ENCODE results near the gene RAPGEF6. TPM values are rescaled to one million over a fixed set of nuclear protein-coding genes. Genes with fewer than 3 reads are reported as not detected.
"Not testable (repeated sequence)": the region's sequence is repeated elsewhere in the genome, so short reads cannot be mapped to it uniquely, and the experiment has no call there.

RAPGEF6 gene
- total RNA-seq, 6 donors from 2014 or later: 16.4 to 49.4 (median 31.6) TPM

DNA sequence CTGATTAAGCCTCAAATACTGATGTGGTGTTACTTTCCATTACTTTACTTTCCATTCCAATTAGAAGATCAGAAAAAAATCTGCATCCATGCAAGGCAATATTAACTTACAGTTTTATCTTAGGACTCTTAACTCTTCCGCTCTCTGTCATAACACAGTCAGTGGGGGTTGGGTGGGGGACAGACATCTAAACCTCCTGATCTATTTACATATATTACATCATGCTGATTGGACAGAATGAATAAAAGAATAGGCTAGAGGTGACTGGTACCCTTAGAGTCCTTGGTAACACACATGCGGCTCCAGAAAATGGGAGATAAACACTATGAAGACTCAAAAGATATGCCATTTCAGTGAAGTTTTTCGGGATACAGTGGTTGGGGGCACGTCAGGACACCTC is 27.6 kb downstream of the RAPGEF6 start:
- H3K4me1 ChIP-seq: peaks cover 0 to 22% (median 12%) of the 10 kb centered on the region in 4 donors
- TF ChIP-seq, protein P1, sequence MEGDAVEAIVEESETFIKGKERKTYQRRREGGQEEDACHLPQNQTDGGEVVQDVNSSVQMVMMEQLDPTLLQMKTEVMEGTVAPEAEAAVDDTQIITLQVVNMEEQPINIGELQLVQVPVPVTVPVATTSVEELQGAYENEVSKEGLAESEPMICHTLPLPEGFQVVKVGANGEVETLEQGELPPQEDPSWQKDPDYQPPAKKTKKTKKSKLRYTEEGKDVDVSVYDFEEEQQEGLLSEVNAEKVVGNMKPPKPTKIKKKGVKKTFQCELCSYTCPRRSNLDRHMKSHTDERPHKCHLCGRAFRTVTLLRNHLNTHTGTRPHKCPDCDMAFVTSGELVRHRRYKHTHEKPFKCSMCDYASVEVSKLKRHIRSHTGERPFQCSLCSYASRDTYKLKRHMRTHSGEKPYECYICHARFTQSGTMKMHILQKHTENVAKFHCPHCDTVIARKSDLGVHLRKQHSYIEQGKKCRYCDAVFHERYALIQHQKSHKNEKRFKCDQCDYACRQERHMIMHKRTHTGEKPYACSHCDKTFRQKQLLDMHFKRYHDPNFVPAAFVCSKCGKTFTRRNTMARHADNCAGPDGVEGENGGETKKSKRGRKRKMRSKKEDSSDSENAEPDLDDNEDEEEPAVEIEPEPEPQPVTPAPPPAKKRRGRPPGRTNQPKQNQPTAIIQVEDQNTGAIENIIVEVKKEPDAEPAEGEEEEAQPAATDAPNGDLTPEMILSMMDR (IDR thresholded peaks at IDR 0.05): no peak
- TF ChIP-seq EP300 (IDR thresholded peaks at IDR 0.05) (no peak), POLR2AphosphoS5 (IDR thresholded peaks at IDR 0.05) (no peak), POLR2A (IDR thresholded peaks at IDR 0.05) (no peak)
- H3K27me3 ChIP-seq: no peaks in the 10 kb centered on the region
- no peak overlapping the region for H3K4me3 ChIP-seq
- no peak overlapping the region for H3K27ac ChIP-seq
- no peaks in the 10 kb centered on the region for H3K9me3 ChIP-seq
- 84 to 90% methylated on average over 4 of the region's 4 CpGs for WGBS, 2 donors
- ATAC-seq (ENCODE audit: low FRiP score in 2 of 2) (no peak), DNase-seq (no peak)
- H3K36me3 ChIP-seq: peaks cover 0 to 6% (median under 1%) of the 10 kb centered on the region in 4 donors

DNA sequence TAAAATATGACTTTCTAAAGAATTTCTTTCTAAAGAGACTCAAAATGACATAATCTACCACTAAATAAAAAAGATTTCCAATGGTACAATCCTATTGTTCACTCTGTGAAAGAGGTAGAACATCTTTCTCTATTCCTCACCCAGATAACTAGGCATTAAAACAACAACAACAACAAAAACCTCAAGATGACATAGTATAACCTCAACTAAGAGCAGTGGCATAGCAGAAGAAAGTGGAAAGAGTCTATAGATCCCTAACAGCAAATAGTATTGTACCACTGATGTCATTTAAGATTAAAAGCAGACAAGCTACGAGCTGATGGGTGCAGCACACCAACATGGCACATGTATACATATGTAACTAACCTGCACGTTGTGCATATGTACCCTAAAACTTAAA is 29.9 kb downstream of the RAPGEF6 start:
- no peak for ATAC-seq (ENCODE audit: low FRiP score in 2 of 2)
- Histone ChIP-seq H3K36me3 (peaks cover 0 to 9% (median 2%) of the 10 kb centered on the region in 4 donors), H3K27ac (no peak overlapping the region), H3K4me3 (no peak overlapping the region), H3K4me1 (peaks cover 0 to 20% (median 12%) of the 10 kb centered on the region in 4 donors), H3K9me3 (no peaks in the 10 kb centered on the region), H3K27me3 (no peaks in the 10 kb centered on the region)
- no peak for DNase-seq
- WGBS, 2 donors: 90 to 96% methylated on average over 2 of the region's 2 CpGs
- TF ChIP-seq POLR2AphosphoS5 (IDR thresholded peaks at IDR 0.05) (no peak), POLR2A (IDR thresholded peaks at IDR 0.05) (no peak), EP300 (IDR thresholded peaks at IDR 0.05) (no peak)
- TF ChIP-seq, protein P1 (IDR thresholded peaks at IDR 0.05): no peak

DNA sequence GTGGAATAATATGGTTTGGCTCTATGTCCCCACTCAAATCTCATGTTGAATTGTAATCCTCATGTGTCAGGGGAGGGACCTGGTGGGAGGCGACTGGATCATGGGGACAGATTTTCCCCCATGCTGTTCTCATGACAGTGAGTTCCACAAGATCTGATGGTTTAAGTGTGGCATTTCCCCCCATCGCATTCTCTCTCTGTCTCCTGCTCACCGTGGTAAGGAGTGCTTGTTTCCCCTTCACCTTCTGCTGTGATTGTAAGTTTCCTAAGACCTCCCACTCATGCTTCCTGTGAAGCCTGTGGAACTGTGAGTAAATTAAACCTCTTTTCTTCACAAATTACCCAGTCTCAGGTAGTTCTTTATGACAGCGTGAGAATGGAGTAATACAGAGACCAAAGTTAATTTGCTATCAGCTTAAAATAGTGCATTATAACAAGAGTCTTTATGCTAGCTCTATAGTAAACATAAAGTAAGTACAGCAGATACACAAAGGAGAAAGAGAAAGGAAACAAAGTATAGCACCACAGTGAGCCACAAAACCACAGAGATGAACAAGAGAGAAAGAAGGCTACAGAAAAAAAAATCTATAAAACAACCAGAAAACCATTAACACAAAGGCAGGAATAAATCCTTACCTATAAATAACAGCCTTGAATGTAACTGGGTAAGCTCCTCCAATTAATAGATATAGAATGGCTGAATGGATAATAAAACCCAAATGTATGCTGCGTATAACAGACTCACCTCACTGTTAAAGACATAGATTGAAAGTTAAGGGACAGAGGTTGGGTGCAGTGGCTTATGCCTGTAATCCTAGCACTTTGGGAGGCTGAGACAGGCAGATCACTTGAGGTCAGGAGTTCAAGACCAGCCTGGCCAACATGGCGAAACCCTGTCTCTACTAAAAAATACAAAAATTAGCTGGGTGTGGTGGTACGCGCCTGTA is 39.7 kb downstream of the RAPGEF6 start:
- Histone ChIP-seq H3K4me3 (no peak overlapping the region), H3K36me3 (no peaks in the 10 kb centered on the region), H3K27ac (peak overlapping the region in 2 of 4 donors; percentile 5 to 19), H3K9me3 (no peaks in the 10 kb centered on the region), H3K4me1 (peaks cover 5 to 11% (median 7%) of the 10 kb centered on the region in 4 donors), H3K27me3 (no peaks in the 10 kb centered on the region)
- DNase-seq: no peak
- WGBS, 2 donors: 84% methylated on average over 8 of the region's 8 CpGs
- no peak for TF ChIP-seq POLR2A (IDR thresholded peaks at IDR 0.05)
- TF ChIP-seq, protein P1 (IDR thresholded peaks at IDR 0.05): no peak
- no peak for TF ChIP-seq POLR2AphosphoS5 (IDR thresholded peaks at IDR 0.05)
- TF ChIP-seq EP300 (IDR thresholded peaks at IDR 0.05): no peak
- ATAC-seq (ENCODE audit: low FRiP score in 2 of 2): no peak

DNA sequence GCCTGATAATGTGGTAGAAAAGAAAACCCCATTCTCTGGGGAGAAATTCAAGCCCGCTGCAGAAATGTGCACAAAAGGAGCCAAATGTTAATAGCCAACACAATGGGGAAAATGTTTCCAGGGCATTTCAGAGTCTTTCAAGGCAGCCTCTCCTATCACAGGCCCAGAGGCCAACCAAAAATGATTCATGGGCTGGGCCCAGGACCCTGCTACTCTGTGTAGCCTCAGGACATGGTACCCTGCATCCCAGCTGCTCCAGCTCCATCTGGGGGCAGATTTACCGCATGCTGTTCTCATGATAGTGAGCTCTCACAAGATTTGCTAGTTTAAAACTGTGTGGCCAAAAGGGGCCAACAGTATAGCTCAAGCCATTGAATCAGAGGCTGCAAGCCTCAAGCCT is 41.1 kb downstream of the RAPGEF6 start:
- H3K4me1 ChIP-seq: peaks cover 9 to 14% (median 11%) of the 10 kb centered on the region in 4 donors
- no peak for ATAC-seq (ENCODE audit: low FRiP score in 2 of 2)
- 92 to 97% methylated on average over 1 to 2 of the region's 2 CpGs for WGBS, 2 donors
- no peaks in the 10 kb centered on the region for H3K27me3 ChIP-seq
- peak overlapping the region in 1 of 4 donors; percentile 6 for H3K27ac ChIP-seq
- no peaks in the 10 kb centered on the region for H3K36me3 ChIP-seq
- H3K4me3 ChIP-seq: no peak overlapping the region
- H3K9me3 ChIP-seq: no peaks in the 10 kb centered on the region
- TF ChIP-seq, protein P1 (IDR thresholded peaks at IDR 0.05): no peak
- TF ChIP-seq POLR2AphosphoS5 (IDR thresholded peaks at IDR 0.05) (no peak), EP300 (IDR thresholded peaks at IDR 0.05) (no peak), POLR2A (IDR thresholded peaks at IDR 0.05) (no peak)
- DNase-seq: no peak

DNA sequence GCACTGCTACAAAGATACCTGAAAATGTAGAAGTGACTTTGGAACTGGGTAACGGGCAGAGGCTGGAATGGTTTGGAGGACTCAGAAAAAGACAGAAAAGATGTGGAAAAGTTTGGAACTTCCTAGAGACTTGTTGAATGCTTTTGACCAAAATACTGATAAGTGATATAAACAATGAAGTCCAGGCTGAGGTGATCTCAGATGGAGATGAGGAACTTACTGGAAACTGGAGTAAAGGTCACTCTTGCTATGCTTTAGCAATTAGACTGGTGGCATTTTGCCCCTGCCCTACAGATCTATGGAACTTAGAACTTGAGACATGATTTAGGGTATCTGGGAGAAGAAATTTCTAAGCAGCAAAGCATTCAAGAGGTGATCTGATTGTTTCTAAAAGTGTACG is 41.6 kb downstream of the RAPGEF6 start:
- not testable (repeated sequence) for H3K4me3 ChIP-seq; DNase-seq; H3K27me3 ChIP-seq; H3K36me3 ChIP-seq; ATAC-seq (ENCODE audit: low FRiP score in 2 of 2); H3K9me3 ChIP-seq
- H3K27ac ChIP-seq: peak overlapping the region in 1 of 4 donors; percentile 6
- H3K4me1 ChIP-seq: peaks cover 9 to 14% (median 11%) of the 10 kb centered on the region in 4 donors
- 83 to 86% methylated on average over 2 of the region's 2 CpGs for WGBS, 2 donors
